Measurements from ENCODE around the gene SNAPC2. TPM values are rescaled to one million over a fixed set of nuclear protein-coding genes. Genes with fewer than 3 reads are reported as not detected.

SNAPC2 gene
- total RNA-seq, 6 donors from 2014 or later, result 5.2 to 28.0 (median 19.2) TPM

DNA sequence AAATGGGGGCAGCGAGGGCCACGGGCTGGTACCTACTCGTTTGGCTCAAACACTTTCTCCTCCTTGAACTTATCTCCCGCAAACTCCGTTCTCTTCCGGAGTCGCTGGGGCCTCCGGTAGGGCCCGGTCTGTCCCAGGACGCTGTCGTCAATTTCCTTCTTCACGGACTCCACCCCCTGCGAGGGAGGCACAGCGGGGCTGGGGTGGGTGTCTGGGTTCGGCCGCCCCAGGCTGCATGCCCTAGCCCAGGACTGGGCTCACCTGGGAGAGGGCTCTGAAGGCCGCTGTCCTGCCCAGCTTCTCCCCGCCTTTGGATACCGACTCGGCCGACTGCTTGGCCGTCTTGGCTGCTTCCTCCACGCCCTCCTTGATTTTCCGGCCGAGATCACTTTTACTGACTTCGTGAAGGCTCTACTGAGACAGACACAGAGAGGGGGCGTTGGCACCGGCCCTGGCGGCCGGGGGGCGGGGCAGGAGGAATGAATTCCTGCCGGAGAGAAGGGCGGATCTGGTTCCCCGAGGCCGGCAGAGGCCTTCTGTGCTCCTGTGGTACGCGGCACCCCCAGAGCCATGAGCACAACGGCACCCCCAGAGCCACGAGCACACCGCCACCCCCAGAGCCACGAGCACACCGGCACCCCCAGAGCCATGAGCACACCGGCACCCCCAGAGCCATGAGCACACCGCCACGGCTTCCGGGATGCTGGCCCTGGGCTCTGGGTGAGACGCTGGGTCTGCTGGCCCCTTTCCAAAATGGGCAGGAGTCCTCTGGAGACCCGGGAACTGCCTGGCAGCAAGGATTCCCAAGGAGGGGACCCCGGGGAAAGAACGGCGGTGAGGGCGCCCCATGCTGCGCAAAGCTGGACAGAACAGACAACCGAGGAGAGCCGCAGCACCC is 13.9 kb downstream of the SNAPC2 start:
- Histone ChIP-seq H3K4me3 (no peak overlapping the region), H3K4me1 (peaks cover 0 to 8% (median 2%) of the 10 kb centered on the region in 4 donors), H3K36me3 (peaks cover 32 to 90% (median 75%) of the 10 kb centered on the region in 4 donors), H3K27me3 (no peaks in the 10 kb centered on the region), H3K27ac (no peak overlapping the region), H3K9me3 (no peaks in the 10 kb centered on the region)
- peak in 1 of 2 donors; percentile 83 for DNase-seq
- 93 to 95% methylated on average over 46 to 53 of the region's 55 CpGs for WGBS, 2 donors
- TF ChIP-seq POLR2AphosphoS5 (IDR thresholded peaks at IDR 0.05), result no peak
- TF ChIP-seq POLR2A (IDR thresholded peaks at IDR 0.05), result no peak
- TF ChIP-seq EP300 (IDR thresholded peaks at IDR 0.05), result no peak
- TF ChIP-seq, protein P1, sequence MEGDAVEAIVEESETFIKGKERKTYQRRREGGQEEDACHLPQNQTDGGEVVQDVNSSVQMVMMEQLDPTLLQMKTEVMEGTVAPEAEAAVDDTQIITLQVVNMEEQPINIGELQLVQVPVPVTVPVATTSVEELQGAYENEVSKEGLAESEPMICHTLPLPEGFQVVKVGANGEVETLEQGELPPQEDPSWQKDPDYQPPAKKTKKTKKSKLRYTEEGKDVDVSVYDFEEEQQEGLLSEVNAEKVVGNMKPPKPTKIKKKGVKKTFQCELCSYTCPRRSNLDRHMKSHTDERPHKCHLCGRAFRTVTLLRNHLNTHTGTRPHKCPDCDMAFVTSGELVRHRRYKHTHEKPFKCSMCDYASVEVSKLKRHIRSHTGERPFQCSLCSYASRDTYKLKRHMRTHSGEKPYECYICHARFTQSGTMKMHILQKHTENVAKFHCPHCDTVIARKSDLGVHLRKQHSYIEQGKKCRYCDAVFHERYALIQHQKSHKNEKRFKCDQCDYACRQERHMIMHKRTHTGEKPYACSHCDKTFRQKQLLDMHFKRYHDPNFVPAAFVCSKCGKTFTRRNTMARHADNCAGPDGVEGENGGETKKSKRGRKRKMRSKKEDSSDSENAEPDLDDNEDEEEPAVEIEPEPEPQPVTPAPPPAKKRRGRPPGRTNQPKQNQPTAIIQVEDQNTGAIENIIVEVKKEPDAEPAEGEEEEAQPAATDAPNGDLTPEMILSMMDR (IDR thresholded peaks at IDR 0.05), result no peak
- ATAC-seq (ENCODE audit: low FRiP score in 2 of 2), result no peak

DNA sequence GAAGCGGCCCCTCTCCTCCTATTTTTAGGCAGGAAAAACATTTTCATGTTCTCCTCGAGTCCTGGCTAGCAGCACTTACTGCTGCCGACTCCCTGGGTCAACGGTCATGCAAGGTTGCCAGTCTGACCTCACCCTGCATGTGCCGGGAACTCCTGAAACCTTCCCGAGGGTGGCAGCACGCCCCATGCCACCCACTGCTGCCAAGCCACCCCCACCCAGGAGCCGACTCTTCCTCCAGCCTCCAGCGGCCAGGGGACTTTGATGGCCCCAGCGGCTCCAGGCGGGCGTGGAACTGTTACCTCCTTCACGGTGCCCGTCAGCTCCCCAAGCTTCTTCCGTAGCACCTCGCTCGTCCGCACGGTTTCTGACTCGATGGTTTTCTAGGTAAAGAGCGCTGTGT is 14.6 kb downstream of the SNAPC2 start:
- DNase-seq (no peak), ATAC-seq (ENCODE audit: low FRiP score in 2 of 2) (no peak)
- TF ChIP-seq POLR2A (IDR thresholded peaks at IDR 0.05) (no peak), POLR2AphosphoS5 (IDR thresholded peaks at IDR 0.05) (no peak), EP300 (IDR thresholded peaks at IDR 0.05) (no peak)
- TF ChIP-seq, protein P1 (IDR thresholded peaks at IDR 0.05), result no peak
- Histone ChIP-seq H3K36me3 (peaks cover 32 to 97% (median 76%) of the 10 kb centered on the region in 4 donors), H3K27ac (no peak overlapping the region), H3K27me3 (no peaks in the 10 kb centered on the region), H3K9me3 (no peaks in the 10 kb centered on the region), H3K4me3 (no peak overlapping the region), H3K4me1 (peaks cover 0 to 5% (median 2%) of the 10 kb centered on the region in 4 donors)
- WGBS, 2 donors, result 93 to 95% methylated on average over 17 to 21 of the region's 21 CpGs

DNA sequence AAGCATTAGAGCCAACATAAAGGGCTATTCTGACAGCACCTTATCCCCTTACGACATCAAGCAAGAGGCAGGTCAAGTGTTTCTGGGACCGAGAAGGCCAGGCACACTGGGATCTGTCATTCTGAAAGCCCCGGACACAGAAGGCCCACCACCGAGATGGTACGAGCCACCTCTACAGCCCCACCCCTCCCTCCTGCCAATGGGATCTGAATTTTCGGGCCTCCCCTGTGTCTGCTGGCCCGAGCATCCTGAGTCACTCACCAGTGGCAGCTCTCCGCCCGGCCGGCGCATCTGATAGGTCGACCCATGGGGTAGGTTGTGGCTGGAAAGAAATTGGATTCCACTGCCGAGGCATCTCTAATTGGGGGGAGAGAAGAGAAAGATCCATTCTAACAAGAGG is 20.7 kb downstream of the SNAPC2 start:
- peak in 1 of 2 donors; percentile 69 for DNase-seq
- WGBS, 2 donors, result 93 to 97% methylated on average over 11 to 12 of the region's 13 CpGs
- Histone ChIP-seq H3K27ac (no peak overlapping the region), H3K4me1 (peaks cover 8 to 29% (median 13%) of the 10 kb centered on the region in 4 donors), H3K4me3 (no peak overlapping the region), H3K9me3 (no peaks in the 10 kb centered on the region), H3K36me3 (peaks cover 8 to 53% (median 34%) of the 10 kb centered on the region in 4 donors), H3K27me3 (no peaks in the 10 kb centered on the region)
- TF ChIP-seq EP300 (IDR thresholded peaks at IDR 0.05) (no peak), POLR2A (IDR thresholded peaks at IDR 0.05) (no peak), POLR2AphosphoS5 (IDR thresholded peaks at IDR 0.05) (no peak)
- TF ChIP-seq, protein P1 (IDR thresholded peaks at IDR 0.05), result no peak
- ATAC-seq (ENCODE audit: low FRiP score in 2 of 2), result no peak

DNA sequence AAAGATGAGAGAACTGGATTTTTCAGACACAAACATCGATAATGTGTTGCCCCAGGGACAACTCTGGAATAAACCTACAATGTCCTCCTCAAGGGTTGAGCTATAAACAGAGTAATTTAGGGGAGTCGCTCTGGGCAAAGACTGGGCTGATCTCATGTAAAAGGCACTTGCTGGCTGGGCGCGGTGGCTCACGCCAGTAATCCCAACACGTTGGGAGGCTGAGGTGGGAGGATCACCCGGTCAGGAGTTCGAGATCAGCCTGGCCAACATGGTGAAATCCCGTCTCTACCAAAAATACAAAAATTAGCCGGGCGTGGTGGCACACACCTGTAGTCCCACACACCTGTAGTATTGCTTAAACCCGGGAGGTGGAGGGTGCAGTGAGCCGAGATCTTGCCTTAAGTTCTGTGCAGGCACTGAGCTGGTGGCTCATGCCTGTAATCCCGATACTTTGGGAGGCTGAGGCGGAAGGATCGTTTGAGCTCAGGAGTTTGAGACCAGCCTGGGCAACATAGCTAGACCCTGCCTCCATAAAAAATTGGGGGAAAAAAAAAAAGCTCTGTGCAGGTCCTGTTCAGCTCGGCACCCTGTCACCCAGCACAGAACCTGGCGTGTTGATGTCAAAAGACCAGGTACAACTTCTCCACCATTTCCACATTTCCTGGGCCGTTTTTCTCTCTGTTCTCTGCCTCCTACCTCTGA is 21.9 kb downstream of the SNAPC2 start:
- H3K9me3 ChIP-seq, result no peaks in the 10 kb centered on the region
- ATAC-seq (ENCODE audit: low FRiP score in 2 of 2) (no peak), DNase-seq (no peak)
- TF ChIP-seq, protein P1 (IDR thresholded peaks at IDR 0.05), result no peak
- TF ChIP-seq POLR2A (IDR thresholded peaks at IDR 0.05) (no peak), POLR2AphosphoS5 (IDR thresholded peaks at IDR 0.05) (no peak), EP300 (IDR thresholded peaks at IDR 0.05) (no peak)
- H3K4me3 ChIP-seq, result peak overlapping the region in 2 of 4 donors; percentile 76 to 81
- H3K27ac ChIP-seq, result no peak overlapping the region
- 88 to 91% methylated on average over 19 of the region's 19 CpGs for WGBS, 2 donors
- H3K36me3 ChIP-seq, result peaks cover 5 to 41% (median 23%) of the 10 kb centered on the region in 4 donors
- H3K27me3 ChIP-seq, result no peaks in the 10 kb centered on the region
- peaks cover 8 to 29% (median 13%) of the 10 kb centered on the region in 4 donors for H3K4me1 ChIP-seq

All from upper lobe of left lung (tissue), 6 donors.